Activated T-helper 2 cell treated with anti-CD3 and anti-CD28 coated beads, Interferon-gamma antibody, Interleukin-2, Interleukin-4, amounts not matched to agents 10 μg/mL and 5 μg/mL and 100 μg/mL, durations not matched to agents 14 hours and 24 hours and 36 hours (primary cell): ENCODE results near the gene SLC37A1. TPM values are rescaled to one million over a fixed set of nuclear protein-coding genes. Genes with fewer than 3 reads are reported as not detected.

Experiments used
- DNase-seq: peaks from one replicate; pipeline ENCODE4 v3.0.0; 2021; ENCODE audit warnings: low spot score
- H3K27ac Mint-ChIP-seq: one replicate; pipeline ENCODE4 v1.8.0; 2021; ENCODE audit warnings: mixed read lengths
- H3K27me3 Mint-ChIP-seq: one replicate; pipeline ENCODE4 v1.8.0; 2021; ENCODE audit warnings: low read depth, mixed read lengths
- H3K36me3 Mint-ChIP-seq: one replicate; pipeline ENCODE4 v1.8.0; 2021; ENCODE audit warnings: low read depth, mixed read lengths
- H3K4me1 Mint-ChIP-seq: one replicate; pipeline ENCODE4 v1.8.0; 2021; ENCODE audit warnings: low read depth, mixed read lengths
- H3K4me3 Mint-ChIP-seq: one replicate; pipeline ENCODE4 v1.8.0; 2021; ENCODE audit warnings: low read depth, mild to moderate bottlenecking, moderate library complexity, mixed read lengths
- H3K9me3 Mint-ChIP-seq: one replicate; pipeline ENCODE4 v1.8.0; 2021; ENCODE audit warnings: mixed read lengths
- intact Hi-C: fragments of 100-400 bp; cut with micrococcal nuclease; formaldehyde crosslinking; loops from one replicate; pipeline ENCODE4 v1.15.1; 2023
- total RNA-seq: library from RNA; stranded (reverse); gene quantifications from 2 replicates; pipeline ENCODE4 v1.2.3, GENCODE V29; 2022

SLC37A1 gene
- total RNA-seq, 1 donor from 2014 or later = 22.3 TPM

DNA sequence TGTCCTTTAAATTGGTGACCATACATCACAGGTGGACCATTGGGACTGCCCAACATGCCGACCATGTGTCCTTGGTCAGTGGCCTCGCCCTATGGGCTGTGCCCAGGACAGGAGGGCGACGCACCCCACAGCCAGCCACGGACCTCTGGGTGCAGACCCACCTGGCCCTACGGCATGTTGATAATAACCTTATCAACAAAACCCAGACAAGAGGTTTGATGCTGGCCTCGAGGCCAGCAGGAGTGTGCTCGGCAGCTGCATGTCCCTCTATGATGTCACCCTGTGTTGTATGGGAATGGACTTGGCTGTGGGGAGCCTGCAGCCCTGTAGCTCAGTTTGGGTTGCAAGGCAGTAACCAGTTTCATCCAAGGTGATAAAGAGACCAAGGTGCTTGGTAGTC is 32.1 kb downstream of the SLC37A1 start:
- Mint-ChIP-seq H3K4me3 (no peak overlapping the region), H3K36me3 (peaks cover 42% of the 10 kb centered on the region), H3K4me1 (peaks cover 4% of the 10 kb centered on the region), H3K27ac (no peak overlapping the region), H3K9me3 (no peaks in the 10 kb centered on the region), H3K27me3 (no peaks in the 10 kb centered on the region)
- no peak for DNase-seq
- intact Hi-C loops = no loop called here

DNA sequence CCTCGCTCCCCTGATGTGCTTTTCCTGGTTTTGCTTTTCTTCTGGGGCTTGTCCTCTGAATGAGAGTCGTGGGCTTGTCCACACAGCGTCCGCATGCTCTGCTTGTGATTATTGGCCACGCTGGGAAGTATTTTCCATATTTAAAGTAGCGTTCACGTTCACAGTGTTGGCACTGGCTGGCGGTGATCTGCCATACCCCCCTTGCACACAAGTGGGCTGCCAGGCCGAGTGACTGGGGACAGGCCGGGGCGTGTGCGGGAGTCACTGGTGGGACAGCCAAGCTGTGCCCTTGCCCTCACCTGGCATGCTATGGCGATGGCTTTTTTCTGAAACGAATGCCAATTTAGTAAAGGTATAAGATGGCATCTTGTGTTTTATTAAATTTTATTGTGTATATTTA is 32.8 kb downstream of the SLC37A1 start:
- Mint-ChIP-seq H3K36me3 (peaks cover 48% of the 10 kb centered on the region), H3K4me3 (no peak overlapping the region), H3K4me1 (peaks cover 4% of the 10 kb centered on the region), H3K27me3 (no peaks in the 10 kb centered on the region), H3K27ac (no peak overlapping the region), H3K9me3 (no peaks in the 10 kb centered on the region)
- intact Hi-C loops = no loop called here
- no peak for DNase-seq

DNA sequence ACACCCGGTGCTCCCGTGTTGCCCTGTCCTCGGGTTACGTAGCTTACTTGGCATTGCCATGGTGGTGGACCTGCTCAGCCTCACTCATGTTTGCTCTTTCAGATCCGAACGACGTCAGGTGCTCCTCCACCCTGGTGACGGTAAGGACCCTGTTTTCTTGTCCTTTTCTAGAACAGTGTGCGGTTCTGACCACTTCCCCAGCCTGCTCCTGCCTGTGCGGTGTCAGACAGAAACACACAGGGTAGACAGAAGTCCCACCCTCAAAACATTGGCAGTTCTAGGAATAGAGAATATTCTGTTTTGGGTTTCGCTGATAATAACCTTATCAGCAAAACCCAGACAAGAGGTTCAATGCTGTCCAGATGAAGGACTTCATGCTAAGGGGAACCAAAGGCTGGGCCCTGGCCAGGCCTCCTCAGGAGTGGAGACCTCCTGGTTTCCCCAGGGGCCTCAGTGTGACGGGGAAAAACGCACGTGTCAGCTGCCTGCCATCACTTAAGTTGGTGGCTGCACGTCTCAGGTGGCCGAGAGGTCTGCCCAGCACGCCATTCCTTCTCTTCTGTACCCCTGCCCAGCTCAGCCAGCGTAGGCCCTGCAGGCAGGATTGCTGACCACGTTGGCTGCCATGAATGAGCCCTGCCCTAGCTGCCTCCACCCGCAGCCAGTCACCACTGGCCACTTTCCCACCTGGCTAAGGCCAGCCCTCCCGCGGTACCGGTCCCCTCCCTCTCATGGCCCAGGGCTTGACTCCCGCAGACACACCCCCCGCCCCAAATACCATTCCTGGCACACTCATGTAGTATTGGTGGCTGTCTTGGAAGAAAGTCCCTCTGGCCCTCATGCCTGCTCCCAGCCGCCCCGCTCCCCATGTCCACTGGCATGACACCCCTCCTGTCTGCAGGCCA is 33.6 kb downstream of the SLC37A1 start:
- H3K36me3 Mint-ChIP-seq = peaks cover 46% of the 10 kb centered on the region
- H3K27ac Mint-ChIP-seq = no peak overlapping the region
- intact Hi-C loops = no loop called here
- H3K4me3 Mint-ChIP-seq = no peak overlapping the region
- no peak for DNase-seq
- peaks cover 4% of the 10 kb centered on the region for H3K4me1 Mint-ChIP-seq
- H3K27me3 Mint-ChIP-seq = no peaks in the 10 kb centered on the region
- no peaks in the 10 kb centered on the region for H3K9me3 Mint-ChIP-seq

DNA sequence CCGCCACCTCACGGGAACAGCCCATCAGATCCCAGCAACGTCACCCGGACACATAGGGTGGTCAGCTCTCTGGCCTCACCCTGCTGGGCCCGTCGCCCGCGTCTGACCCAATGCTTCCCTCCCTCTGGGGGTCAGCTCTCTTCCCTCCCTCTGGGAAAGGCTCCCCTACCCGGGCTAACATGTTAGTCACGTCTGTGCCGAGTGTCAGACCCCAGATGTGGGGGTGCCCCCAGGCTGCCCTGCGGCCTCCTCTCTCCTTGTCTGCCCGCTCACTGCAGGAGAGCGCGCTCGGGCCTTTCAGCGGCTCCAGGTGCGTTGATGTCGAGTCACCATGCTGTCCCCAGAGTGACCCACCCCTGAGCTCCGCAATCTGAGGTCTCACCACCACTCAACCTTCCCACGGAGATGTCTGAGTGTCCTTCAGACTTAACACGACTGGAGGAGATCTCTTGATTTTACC is 34.3 kb downstream of the SLC37A1 start:
- Mint-ChIP-seq H3K9me3 (no peaks in the 10 kb centered on the region), H3K27me3 (no peaks in the 10 kb centered on the region), H3K36me3 (peaks cover 46% of the 10 kb centered on the region), H3K4me3 (no peak overlapping the region), H3K4me1 (peaks cover 4% of the 10 kb centered on the region), H3K27ac (no peak overlapping the region)
- intact Hi-C loops = no loop called here
- DNase-seq = no peak

DNA sequence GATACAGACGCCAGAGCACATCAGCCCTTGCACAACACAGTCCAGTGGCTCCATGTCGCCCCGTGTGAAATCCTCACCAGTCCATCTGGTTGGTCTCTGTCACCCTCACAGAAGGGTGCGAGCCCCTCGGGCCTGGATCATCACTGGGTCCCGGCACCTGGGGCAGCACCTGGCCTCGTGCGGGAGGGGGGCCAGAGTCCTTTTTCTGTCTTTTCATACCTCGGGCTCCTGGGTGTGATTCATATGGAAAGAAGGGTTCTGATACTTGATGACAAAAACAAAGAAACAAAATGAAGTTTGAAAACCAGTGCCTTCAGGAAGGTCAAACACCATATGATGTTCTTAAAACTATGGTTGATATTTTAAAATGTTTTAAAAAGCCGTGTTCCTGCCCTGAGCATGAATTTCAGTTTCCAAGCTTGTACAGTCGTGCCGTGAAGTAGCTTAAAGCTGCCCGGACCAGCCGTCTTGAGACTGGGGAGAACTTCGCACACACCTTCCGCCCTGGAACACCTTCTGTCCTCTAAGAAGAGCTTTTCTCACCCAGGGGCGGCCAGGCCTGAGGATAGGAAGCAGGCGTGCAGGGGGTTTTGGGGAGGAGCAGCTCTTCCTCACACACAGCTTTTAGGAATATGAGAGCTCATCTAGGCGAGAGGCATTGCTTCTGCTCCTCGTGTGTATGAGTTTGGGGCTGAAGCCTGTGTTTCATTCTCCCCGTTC is 35.2 kb downstream of the SLC37A1 start:
- Mint-ChIP-seq H3K36me3 (peaks cover 43% of the 10 kb centered on the region), H3K4me3 (no peak overlapping the region), H3K4me1 (peaks cover 4% of the 10 kb centered on the region), H3K27ac (no peak overlapping the region), H3K27me3 (no peaks in the 10 kb centered on the region), H3K9me3 (no peaks in the 10 kb centered on the region)
- intact Hi-C loops = no loop called here
- DNase-seq = no peak

DNA sequence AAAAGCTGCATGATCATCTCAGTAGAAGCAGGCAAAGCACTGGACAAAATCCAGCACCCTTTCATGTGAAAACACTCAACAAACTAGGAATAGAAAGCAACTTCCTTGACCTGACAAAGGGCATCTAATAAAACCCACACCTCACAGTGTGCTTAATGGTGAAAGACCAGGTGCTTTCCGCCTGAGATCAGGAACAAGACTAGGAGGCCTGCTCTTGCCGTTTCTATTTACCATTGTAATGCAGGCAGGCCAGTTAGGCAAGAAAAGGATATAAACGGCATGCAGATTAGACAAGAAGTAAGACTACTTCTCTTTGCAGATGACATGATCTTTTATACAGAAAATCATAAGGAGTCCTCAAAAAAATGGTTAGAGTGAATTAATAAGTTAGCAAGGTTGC is 37.2 kb downstream of the SLC37A1 start:
- Mint-ChIP-seq H3K9me3 (no peaks in the 10 kb centered on the region), H3K27me3 (no peaks in the 10 kb centered on the region), H3K4me3 (no peak overlapping the region), H3K36me3 (peaks cover 40% of the 10 kb centered on the region), H3K4me1 (peaks cover 4% of the 10 kb centered on the region), H3K27ac (no peak overlapping the region)
- intact Hi-C loops = no loop called here
- DNase-seq = no peak

DNA sequence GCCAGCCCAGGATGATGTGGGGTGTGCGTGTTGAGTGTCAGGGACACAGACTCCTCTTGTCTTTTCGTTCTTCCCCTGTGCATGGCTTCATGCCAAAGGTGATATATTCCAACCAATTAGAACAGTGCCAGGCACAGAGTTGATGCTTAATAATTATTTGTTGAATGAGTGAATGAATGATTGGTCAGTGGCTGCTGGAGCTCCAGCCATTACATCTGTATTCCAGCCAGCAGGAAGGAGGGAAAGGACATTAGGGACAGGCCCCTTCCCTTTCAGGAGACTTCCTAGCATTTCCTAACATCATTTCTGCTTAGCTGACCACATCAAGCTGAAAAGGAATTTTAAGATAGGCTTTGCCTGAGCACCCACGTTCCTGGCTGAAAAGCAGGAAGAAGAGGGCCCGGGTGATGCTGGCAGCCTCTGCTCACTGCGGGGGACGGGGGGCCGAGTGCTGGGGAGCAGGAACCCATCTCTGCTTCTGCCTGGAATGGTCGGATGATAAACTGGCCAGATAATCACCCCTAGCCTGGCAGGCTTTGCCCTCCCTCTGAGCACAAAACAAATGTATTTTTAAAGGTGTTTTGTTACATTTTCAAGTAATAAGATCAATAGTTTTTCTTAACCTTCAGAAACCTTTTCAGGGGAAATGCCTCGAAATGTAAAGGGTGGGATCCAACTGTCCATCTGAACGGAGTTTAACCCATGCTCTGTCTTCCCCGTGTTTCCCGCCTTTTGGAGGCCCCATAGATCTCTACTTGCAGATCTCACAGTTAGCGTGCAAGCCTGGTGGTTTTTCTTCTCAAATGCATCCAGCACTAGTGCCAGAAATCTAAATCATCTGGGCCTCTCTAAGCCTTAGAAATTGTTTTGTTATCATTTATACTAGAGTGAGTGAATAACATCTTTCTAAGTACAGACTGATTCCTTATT is 39.0 kb downstream of the SLC37A1 start:
- no peak overlapping the region for H3K27ac Mint-ChIP-seq
- no peak for DNase-seq
- H3K4me1 Mint-ChIP-seq = peaks cover 4% of the 10 kb centered on the region
- no peaks in the 10 kb centered on the region for H3K27me3 Mint-ChIP-seq
- no peak overlapping the region for H3K4me3 Mint-ChIP-seq
- no peaks in the 10 kb centered on the region for H3K9me3 Mint-ChIP-seq
- intact Hi-C loops = no loop called here
- H3K36me3 Mint-ChIP-seq = peaks cover 38% of the 10 kb centered on the region

DNA sequence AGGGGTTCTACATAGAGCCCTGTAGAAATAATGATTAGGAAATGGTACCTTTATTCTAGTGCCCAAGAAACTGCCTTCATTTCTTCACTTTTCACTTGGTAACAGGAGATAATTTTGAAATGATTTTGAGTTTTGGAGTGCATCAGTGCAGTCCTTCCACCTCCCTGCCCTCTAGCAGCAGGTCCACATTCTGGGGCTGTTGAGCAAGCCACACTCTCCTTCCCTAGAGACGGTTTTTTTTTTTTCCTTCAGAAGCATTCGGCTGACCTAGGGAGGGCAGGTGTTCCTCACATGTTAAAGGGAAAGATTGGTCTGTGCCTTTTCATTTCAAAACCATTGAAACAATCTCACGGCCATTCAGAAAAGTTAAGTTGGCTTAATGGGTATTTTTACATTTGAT is 39.8 kb downstream of the SLC37A1 start:
- DNase-seq = no peak
- H3K27ac Mint-ChIP-seq = no peak overlapping the region
- H3K4me3 Mint-ChIP-seq = no peak overlapping the region
- no peaks in the 10 kb centered on the region for H3K9me3 Mint-ChIP-seq
- H3K27me3 Mint-ChIP-seq = no peaks in the 10 kb centered on the region
- intact Hi-C loops = no loop called here
- H3K36me3 Mint-ChIP-seq = peaks cover 34% of the 10 kb centered on the region
- H3K4me1 Mint-ChIP-seq = peaks cover 3% of the 10 kb centered on the region

DNA sequence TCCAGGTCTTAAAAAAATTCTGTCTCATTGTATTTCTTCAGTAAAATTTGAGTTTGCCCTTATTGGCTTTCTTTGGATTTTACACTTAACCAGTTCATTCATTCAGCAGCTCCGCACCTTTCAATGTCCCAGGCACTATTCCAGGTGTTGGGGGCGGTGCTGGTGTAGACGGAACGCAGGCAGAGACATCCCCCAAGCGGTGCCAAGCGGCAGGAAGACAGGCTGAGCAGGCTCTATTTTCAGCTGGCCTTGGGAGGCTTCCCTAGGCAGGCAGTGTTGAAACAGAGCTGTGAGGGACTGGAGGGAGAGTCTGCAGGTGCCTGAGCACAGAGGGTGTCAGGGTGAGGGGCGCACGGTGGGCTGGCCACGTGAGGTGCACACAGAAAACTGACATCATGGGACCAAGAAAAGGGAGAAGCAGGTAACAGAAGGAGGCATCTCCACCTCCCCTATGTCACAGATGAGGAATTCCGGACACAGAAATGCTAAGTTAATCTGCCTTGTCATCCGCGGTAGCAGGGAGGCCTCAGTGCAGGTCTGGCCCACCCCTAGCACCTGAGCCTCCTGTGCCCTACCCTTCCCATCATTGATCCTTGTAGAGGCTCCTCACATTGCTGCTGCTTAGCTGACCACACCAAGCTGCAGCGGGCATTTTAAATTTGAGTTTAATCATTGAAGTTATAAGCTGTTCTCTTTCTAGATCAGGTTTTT is 40.8 kb downstream of the SLC37A1 start:
- intact Hi-C loops = no loop called here
- no peak overlapping the region for H3K4me3 Mint-ChIP-seq
- no peak for DNase-seq
- H3K27me3 Mint-ChIP-seq = no peaks in the 10 kb centered on the region
- H3K4me1 Mint-ChIP-seq = no peaks in the 10 kb centered on the region
- no peaks in the 10 kb centered on the region for H3K9me3 Mint-ChIP-seq
- H3K36me3 Mint-ChIP-seq = peaks cover 27% of the 10 kb centered on the region
- H3K27ac Mint-ChIP-seq = no peak overlapping the region

DNA sequence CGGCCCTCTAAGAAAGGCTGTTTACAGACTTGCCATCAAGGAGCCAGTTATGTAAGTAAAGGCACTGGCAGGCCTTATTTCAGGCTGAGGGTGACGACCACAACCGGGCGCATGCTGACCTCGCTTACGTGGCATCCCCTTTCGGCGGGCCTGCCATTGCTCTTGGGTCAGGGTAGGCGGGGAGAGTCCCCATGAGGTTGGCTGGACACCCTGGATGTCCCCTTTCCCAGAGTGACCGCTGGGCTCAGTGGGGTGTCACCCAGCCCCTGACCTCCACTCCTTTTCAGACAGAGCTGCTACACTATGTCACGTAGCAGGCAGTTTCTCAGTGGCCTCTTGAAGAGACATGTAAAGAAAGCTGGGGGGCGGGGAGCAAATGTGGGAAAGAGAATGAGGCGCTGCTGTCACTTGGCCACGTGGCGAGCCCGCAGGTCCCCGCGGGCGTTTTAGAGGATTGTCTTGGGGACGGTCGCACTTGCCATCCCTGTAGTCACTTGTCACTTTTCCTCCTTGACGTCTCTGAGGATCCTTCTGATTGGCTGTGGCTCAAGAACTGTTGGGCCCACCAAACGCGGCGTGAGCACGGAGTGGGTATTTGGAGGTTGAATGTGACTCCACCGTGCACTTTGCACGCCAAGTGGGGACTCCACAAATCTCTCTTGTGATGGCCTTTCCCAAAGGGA is 42.2 kb downstream of the SLC37A1 start:
- Mint-ChIP-seq H3K9me3 (no peaks in the 10 kb centered on the region), H3K4me3 (no peak overlapping the region), H3K27ac (no peak overlapping the region), H3K36me3 (peaks cover 15% of the 10 kb centered on the region), H3K4me1 (no peaks in the 10 kb centered on the region), H3K27me3 (no peaks in the 10 kb centered on the region)
- no peak for DNase-seq
- intact Hi-C loops = no loop called here

DNA sequence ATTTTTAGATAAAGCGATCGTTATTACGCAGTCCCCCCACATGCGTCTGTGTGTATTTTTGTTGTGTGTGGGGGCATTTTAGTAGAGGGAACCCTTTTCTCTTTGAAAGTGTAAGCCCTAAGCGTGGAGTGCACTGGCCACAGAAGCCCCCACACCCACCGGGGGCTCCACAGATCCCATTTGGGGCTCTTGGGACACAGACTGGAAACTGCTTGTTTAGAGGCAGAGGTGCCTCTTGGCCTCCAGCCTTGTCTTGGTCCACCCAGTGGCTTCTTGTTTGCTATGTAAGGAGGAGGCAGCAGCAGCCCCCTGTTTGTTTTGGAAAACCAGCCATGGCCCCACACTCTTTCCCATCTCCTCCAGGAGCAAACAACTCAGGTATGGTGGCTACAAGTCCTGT is 42.8 kb downstream of the SLC37A1 start:
- no peaks in the 10 kb centered on the region for H3K9me3 Mint-ChIP-seq
- no peak overlapping the region for H3K4me3 Mint-ChIP-seq
- intact Hi-C loops = no loop called here
- DNase-seq = no peak
- no peak overlapping the region for H3K27ac Mint-ChIP-seq
- H3K27me3 Mint-ChIP-seq = no peaks in the 10 kb centered on the region
- H3K4me1 Mint-ChIP-seq = no peaks in the 10 kb centered on the region
- H3K36me3 Mint-ChIP-seq = peaks cover 10% of the 10 kb centered on the region

DNA sequence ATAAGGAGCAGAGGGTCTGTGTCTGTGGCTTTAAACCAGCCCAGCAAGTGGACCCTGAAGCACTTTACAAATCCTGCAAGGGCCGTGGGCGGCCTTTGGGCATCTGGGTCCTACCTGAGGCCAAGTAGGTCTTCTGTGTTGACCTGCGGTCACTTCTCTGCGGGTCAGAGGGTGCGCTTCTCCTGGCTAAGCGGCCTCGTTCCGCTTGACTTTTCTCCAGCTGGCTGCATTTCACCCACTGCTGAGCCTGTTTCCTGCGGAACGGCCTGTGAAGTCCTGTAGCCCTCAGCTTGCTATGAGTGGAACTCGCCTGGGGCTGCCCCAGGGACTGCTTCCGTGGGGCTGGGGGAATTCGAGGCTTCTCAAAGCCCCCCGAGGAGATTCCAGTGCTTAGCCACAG is 43.3 kb downstream of the SLC37A1 start:
- Mint-ChIP-seq H3K27me3 (no peaks in the 10 kb centered on the region), H3K9me3 (no peaks in the 10 kb centered on the region)

More for the DNA sequence above, 43.3 kb downstream of the SLC37A1 start:
- peaks cover 12% of the 10 kb centered on the region for H3K36me3 Mint-ChIP-seq
- DNase-seq = no peak
- H3K27ac Mint-ChIP-seq = no peak overlapping the region
- H3K4me1 Mint-ChIP-seq = no peaks in the 10 kb centered on the region
- intact Hi-C loops = no loop called here
- no peak overlapping the region for H3K4me3 Mint-ChIP-seq
